HEK293 (cell line): ENCODE results near the gene RASGRP1.

Source experiments
- CTCF ChIA-PET: fragments of 350-600 bp; formaldehyde crosslinking; extraction: SDS; loops from one replicate; lab custom pipeline; 2021; ENCODE audit warnings: antibody characterized with exemption; lab: Yijun Ruan, JAX
- POLR2A ChIA-PET: fragments of 300-600 bp; formaldehyde crosslinking; extraction: SDS; loops from one replicate; lab custom pipeline; 2020; ENCODE audit warnings: antibody characterized with exemption, inconsistent platforms; lab: Yijun Ruan, JAX
- H3K27ac ChIP-seq: fragments of 200-500 bp; sonication (Bioruptor generic); 2 replicates; pipeline ENCODE4 v1.5.1; 2014; ENCODE audit warnings: low read depth, low read length, control low read depth, inconsistent platforms; ENCODE audit errors: extremely low read depth
- H3K36me3 ChIP-seq, 2 experiments: fragments of 200-500 bp in 1 of 2; sonication (Bioruptor generic) in 1 of 2; 1 replicate in 1 of 2; 2 replicates in 1 of 2; pipeline ENCODE4 v1.5.1; 2014 to 2017; ENCODE audit warnings: inconsistent platforms in 2 of 2, low read length in 2 of 2; ENCODE audit not compliant: control insufficient read depth in 2 of 2, insufficient read depth in 1 of 2
- H3K4me1 ChIP-seq: fragments of 200-500 bp; sonication (Bioruptor generic); 2 replicates; pipeline ENCODE4 v1.5.1; 2014; ENCODE audit warnings: mild to moderate bottlenecking, low read length, inconsistent platforms; ENCODE audit not compliant: control insufficient read depth, insufficient read depth
- H3K4me3 ChIP-seq: 2 replicates; pipeline ENCODE4 v1.5.1; 2011; ENCODE audit warnings: low read depth, mild to moderate bottlenecking, control low read depth, low read length, moderate library complexity
- H3K9me3 ChIP-seq: fragments of 200-500 bp; sonication (Bioruptor generic); 2 replicates; pipeline ENCODE4 v1.5.1; 2014; ENCODE audit warnings: low read depth, low read length, inconsistent platforms; ENCODE audit not compliant: control insufficient read depth, insufficient read depth
- BCL11A ChIP-seq: fragments of 450-650 bp; formaldehyde crosslinking; IDR thresholded peaks from 2 replicates; pipeline ENCODE4 v1.5.1; 2016; ENCODE audit warnings: low read depth, missing biosample characterization, missing genetic modification characterization
- HIC1 ChIP-seq: fragments of 450-650 bp; formaldehyde crosslinking; IDR thresholded peaks from 2 replicates; pipeline ENCODE4 v1.5.1; 2016; ENCODE audit warnings: missing biosample characterization, missing genetic modification characterization
- HOXC10 ChIP-seq: sonication (generic); formaldehyde crosslinking; IDR thresholded peaks from 2 replicates; pipeline ENCODE4 v1.8.1; 2023; ENCODE audit warnings: mild to moderate bottlenecking, missing genetic modification reagents
- KLF1 ChIP-seq: fragments of 450-650 bp; formaldehyde crosslinking; IDR thresholded peaks from 2 replicates; pipeline ENCODE4 v1.5.1; 2016; ENCODE audit warnings: missing biosample characterization, missing genetic modification characterization
- KLF17 ChIP-seq: fragments of 450-650 bp; formaldehyde crosslinking; IDR thresholded peaks from 2 replicates; pipeline ENCODE4 v1.5.1; 2016; ENCODE audit warnings: missing biosample characterization, missing genetic modification characterization
- KLF9 ChIP-seq: fragments of 450-650 bp; formaldehyde crosslinking; IDR thresholded peaks from 2 replicates; pipeline ENCODE4 v1.5.1; 2016; ENCODE audit warnings: missing biosample characterization, missing genetic modification characterization, low read depth
- SCRT2 ChIP-seq: fragments of 450-650 bp; formaldehyde crosslinking; IDR thresholded peaks from 2 replicates; pipeline ENCODE4 v1.5.1; 2016; ENCODE audit warnings: missing biosample characterization, missing genetic modification characterization
- ZBTB17 ChIP-seq: fragments of 450-650 bp; formaldehyde crosslinking; IDR thresholded peaks from 2 replicates; pipeline ENCODE4 v1.5.1; 2016; ENCODE audit warnings: missing biosample characterization, missing genetic modification characterization
- ZBTB20 ChIP-seq: fragments of 450-650 bp; formaldehyde crosslinking; IDR thresholded peaks from 2 replicates; pipeline ENCODE4 v1.5.1; 2016; ENCODE audit warnings: missing biosample characterization, missing genetic modification characterization
- ZNF132 ChIP-seq: fragments of 450-650 bp; formaldehyde crosslinking; IDR thresholded peaks from 2 replicates; pipeline ENCODE4 v1.5.1; 2017; ENCODE audit warnings: missing biosample characterization, missing genetic modification characterization, borderline replicate concordance
- ZNF2 ChIP-seq: fragments of 450-650 bp; formaldehyde crosslinking; IDR thresholded peaks from 2 replicates; pipeline ENCODE4 v1.5.1; 2016; ENCODE audit warnings: missing biosample characterization, missing genetic modification characterization
- ZNF211 ChIP-seq: fragments of 450-650 bp; formaldehyde crosslinking; IDR thresholded peaks from 2 replicates; pipeline ENCODE4 v1.5.1; 2016; ENCODE audit warnings: low read depth, missing biosample characterization, missing genetic modification characterization
- ZNF248 ChIP-seq: fragments of 450-650 bp; formaldehyde crosslinking; IDR thresholded peaks from 2 replicates; pipeline ENCODE4 v1.5.1; 2017; ENCODE audit warnings: missing biosample characterization, missing genetic modification characterization
- ZNF302 ChIP-seq: fragments of 450-650 bp; formaldehyde crosslinking; IDR thresholded peaks from 2 replicates; pipeline ENCODE4 v1.5.1; 2016; ENCODE audit warnings: missing biosample characterization, missing genetic modification characterization, low read depth
- ZNF324 ChIP-seq: fragments of 450-650 bp; formaldehyde crosslinking; IDR thresholded peaks from 2 replicates; pipeline ENCODE4 v1.5.1; 2016; ENCODE audit warnings: missing biosample characterization, missing genetic modification characterization
- ZNF335 ChIP-seq: fragments of 450-650 bp; formaldehyde crosslinking; conservative IDR thresholded peaks from 2 replicates; pipeline ENCODE4 v1.5.1; 2016; ENCODE audit warnings: missing biosample characterization, missing genetic modification characterization
- ZNF416 ChIP-seq: fragments of 450-650 bp; formaldehyde crosslinking; IDR thresholded peaks from 2 replicates; pipeline ENCODE4 v1.5.1; 2016; ENCODE audit warnings: missing biosample characterization, missing genetic modification characterization
- ZNF510 ChIP-seq: fragments of 450-650 bp; formaldehyde crosslinking; IDR thresholded peaks from 2 replicates; pipeline ENCODE4 v1.5.1; 2018; ENCODE audit warnings: mild to moderate bottlenecking, missing genetic modification characterization, missing biosample characterization; ENCODE audit not compliant: insufficient replicate concordance
- ZNF558 ChIP-seq: fragments of 450-650 bp; formaldehyde crosslinking; IDR thresholded peaks from 2 replicates; pipeline ENCODE4 v1.5.1; 2016; ENCODE audit warnings: missing biosample characterization, missing genetic modification characterization
- ZNF792 ChIP-seq: fragments of 450-650 bp; formaldehyde crosslinking; IDR thresholded peaks from 2 replicates; pipeline ENCODE4 v1.5.1; 2016; ENCODE audit warnings: missing biosample characterization, missing genetic modification characterization
- ZNF830 ChIP-seq: fragments of 450-650 bp; IDR thresholded peaks from 2 replicates; pipeline ENCODE4 v1.5.0; 2018; ENCODE audit warnings: missing biosample characterization, missing genetic modification characterization, low read depth, mild to moderate bottlenecking, moderate library complexity
- TF ChIP-seq, protein P1 (sequence below): fragments of 450-650 bp; formaldehyde crosslinking; IDR thresholded peaks from 2 replicates; pipeline ENCODE4 v1.5.1; 2016; ENCODE audit warnings: missing biosample characterization, missing genetic modification characterization, low read depth
- TF ChIP-seq, protein P2 (sequence below): fragments of 450-650 bp; formaldehyde crosslinking; optimal IDR thresholded peaks from 2 replicates; pipeline ENCODE3; 2016; ENCODE audit warnings: missing biosample characterization, mild to moderate bottlenecking, missing genetic modification characterization
- TF ChIP-seq, protein P3 (sequence below): fragments of 450-650 bp; IDR thresholded peaks from 2 replicates; pipeline ENCODE4 v1.5.1; 2018; ENCODE audit warnings: missing biosample characterization, missing genetic modification characterization

RASGRP1 gene

GRCh38 chr15:38535491-38536200 is 29.0 kb downstream of the RASGRP1 start:
- H3K9me3 ChIP-seq = no peaks in the 10 kb centered on the region
- CTCF ChIA-PET = interaction anchor here (0.6 to 1.2 kb wide), 3 partner anchors 16 to 161 kb away, joined by 3 to 5 read pairs (median 3); no protein-coding TSS in a partner anchor
- no peak overlapping the region for H3K4me3 ChIP-seq
- TF ChIP-seq, protein P1, sequence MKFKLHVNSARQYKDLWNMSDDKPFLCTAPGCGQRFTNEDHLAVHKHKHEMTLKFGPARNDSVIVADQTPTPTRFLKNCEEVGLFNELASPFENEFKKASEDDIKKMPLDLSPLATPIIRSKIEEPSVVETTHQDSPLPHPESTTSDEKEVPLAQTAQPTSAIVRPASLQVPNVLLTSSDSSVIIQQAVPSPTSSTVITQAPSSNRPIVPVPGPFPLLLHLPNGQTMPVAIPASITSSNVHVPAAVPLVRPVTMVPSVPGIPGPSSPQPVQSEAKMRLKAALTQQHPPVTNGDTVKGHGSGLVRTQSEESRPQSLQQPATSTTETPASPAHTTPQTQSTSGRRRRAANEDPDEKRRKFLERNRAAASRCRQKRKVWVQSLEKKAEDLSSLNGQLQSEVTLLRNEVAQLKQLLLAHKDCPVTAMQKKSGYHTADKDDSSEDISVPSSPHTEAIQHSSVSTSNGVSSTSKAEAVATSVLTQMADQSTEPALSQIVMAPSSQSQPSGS (tag by site-specific recombination) = no peak
- H3K36me3 ChIP-seq = no peaks in the 10 kb centered on the region
- H3K4me1 ChIP-seq = peaks cover 8% of the 10 kb centered on the region; the same call in 1 of the 2 replicates
- H3K27ac ChIP-seq = no peak overlapping the region
- POLR2A ChIA-PET = no interaction called here

- H3K9me3 ChIP-seq = no peaks in the 10 kb centered on the region
- TF ChIP-seq KLF1 (tag by site-specific recombination) (no peak), ZBTB20 (tag by site-specific recombination) (no peak), HOXC10 (CRISPR knock-in tag) (no peak), ZNF510 (tag by site-specific recombination) (no peak), ZNF2 (tag by site-specific recombination) (no peak), ZNF302 (tag by site-specific recombination) (no peak), ZBTB17 (tag by site-specific recombination) (no peak), ZNF248 (tag by site-specific recombination) (no peak), ZNF792 (tag by site-specific recombination) (no peak), ZNF830 (tag by site-specific recombination) (no peak), SCRT2 (tag by site-specific recombination) (no peak), HIC1 (no peak)
- ChIA-PET CTCF (interaction anchor here (0.6 to 0.7 kb wide), 2 partner anchors 8 to 441 kb away, joined by 3 read pairs; no protein-coding TSS in a partner anchor), POLR2A (no interaction called here)
- no peak overlapping the region for H3K27ac ChIP-seq
- no peak overlapping the region for H3K4me3 ChIP-seq
- H3K4me1 ChIP-seq = peaks cover 8% of the 10 kb centered on the region; the same call in 1 of the 2 replicates
- H3K36me3 ChIP-seq = no peaks in the 10 kb centered on the region
Observed at GRCh38 chr15:38534691-38535090, 29.9 kb downstream of the RASGRP1 start.

- POLR2A ChIA-PET = no interaction called here
- Histone ChIP-seq H3K27ac (no peak overlapping the region), H3K36me3 (no peaks in the 10 kb centered on the region), H3K4me1 (peaks cover 8% of the 10 kb centered on the region; the same call in 1 of the 2 replicates), H3K4me3 (no peak overlapping the region), H3K9me3 (no peaks in the 10 kb centered on the region)
- CTCF ChIA-PET = interaction anchor here (1.7 kb wide), 1 partner anchor 30 kb away, joined by 8 read pairs; the partner anchor contains the start of gene RASGRP1
- TF ChIP-seq, protein P2, sequence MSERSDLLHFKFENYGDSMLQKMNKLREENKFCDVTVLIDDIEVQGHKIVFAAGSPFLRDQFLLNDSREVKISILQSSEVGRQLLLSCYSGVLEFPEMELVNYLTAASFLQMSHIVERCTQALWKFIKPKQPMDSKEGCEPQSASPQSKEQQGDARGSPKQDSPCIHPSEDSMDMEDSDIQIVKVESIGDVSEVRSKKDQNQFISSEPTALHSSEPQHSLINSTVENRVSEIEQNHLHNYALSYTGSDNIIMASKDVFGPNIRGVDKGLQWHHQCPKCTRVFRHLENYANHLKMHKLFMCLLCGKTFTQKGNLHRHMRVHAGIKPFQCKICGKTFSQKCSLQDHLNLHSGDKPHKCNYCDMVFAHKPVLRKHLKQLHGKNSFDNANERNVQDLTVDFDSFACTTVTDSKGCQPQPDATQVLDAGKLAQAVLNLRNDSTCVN (tag by site-specific recombination) = no peak
- TF ChIP-seq, protein P3, sequence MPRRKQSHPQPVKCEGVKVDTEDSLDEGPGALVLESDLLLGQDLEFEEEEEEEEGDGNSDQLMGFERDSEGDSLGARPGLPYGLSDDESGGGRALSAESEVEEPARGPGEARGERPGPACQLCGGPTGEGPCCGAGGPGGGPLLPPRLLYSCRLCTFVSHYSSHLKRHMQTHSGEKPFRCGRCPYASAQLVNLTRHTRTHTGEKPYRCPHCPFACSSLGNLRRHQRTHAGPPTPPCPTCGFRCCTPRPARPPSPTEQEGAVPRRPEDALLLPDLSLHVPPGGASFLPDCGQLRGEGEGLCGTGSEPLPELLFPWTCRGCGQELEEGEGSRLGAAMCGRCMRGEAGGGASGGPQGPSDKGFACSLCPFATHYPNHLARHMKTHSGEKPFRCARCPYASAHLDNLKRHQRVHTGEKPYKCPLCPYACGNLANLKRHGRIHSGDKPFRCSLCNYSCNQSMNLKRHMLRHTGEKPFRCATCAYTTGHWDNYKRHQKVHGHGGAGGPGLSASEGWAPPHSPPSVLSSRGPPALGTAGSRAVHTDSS (tag by site-specific recombination) = no peak
- TF ChIP-seq ZNF211 (no peak), ZNF335 (tag by site-specific recombination) (no peak), ZNF132 (tag by site-specific recombination) (no peak), KLF17 (tag by site-specific recombination) (no peak), KLF9 (tag by site-specific recombination) (no peak), ZNF558 (tag by site-specific recombination) (no peak), BCL11A (tag by site-specific recombination) (no peak), ZNF416 (tag by site-specific recombination) (no peak), ZNF324 (tag by site-specific recombination) (no peak)
Observed at GRCh38 chr15:38533926-38534325, 30.7 kb downstream of the RASGRP1 start.
